SK-N-SH (cell line): ENCODE data around the gene PHACTR2.

Experiments used
- CTCF ChIP-seq: fragments of 200-600 bp; sonication (generic); IDR thresholded peaks from 2 replicates; pipeline ENCODE4 v1.6.1; 2017; ENCODE audit warnings: antibody characterized with exemption, mild to moderate bottlenecking, moderate library complexity
- EP300 ChIP-seq, 2 experiments: IDR thresholded peaks; 2 replicates each; pipeline versions ENCODE4 v1.4.0 to v1.6.1; 2012; ENCODE audit warnings: borderline replicate concordance in 1 of 2, low read depth in 1 of 2, low read length in 1 of 2
- FOSL2 ChIP-seq: IDR thresholded peaks from 2 replicates; pipeline ENCODE4 v1.4.0; 2012; ENCODE audit warnings: low read depth, mild to moderate bottlenecking, moderate library complexity, borderline replicate concordance
- MAX ChIP-seq: IDR thresholded peaks from 2 replicates; pipeline ENCODE4 v1.4.0; 2012; ENCODE audit warnings: low read depth
- POLR2AphosphoS5 ChIP-seq: IDR thresholded peaks from 2 replicates; pipeline ENCODE4 v1.6.1; 2012; ENCODE audit warnings: low read depth, low read length
- RCOR1 ChIP-seq: fragments of 150-350 bp; IDR thresholded peaks from 2 replicates; pipeline ENCODE4 v1.6.1; 2017; ENCODE audit warnings: antibody characterized with exemption, low read length
- REST ChIP-seq: IDR thresholded peaks from 2 replicates; pipeline ENCODE4 v1.6.1; 2012; ENCODE audit warnings: mild to moderate bottlenecking, low read depth, low read length, moderate library complexity
- SIN3A ChIP-seq: IDR thresholded peaks from 2 replicates; pipeline ENCODE4 v1.6.1; 2012; ENCODE audit warnings: low read depth, mild to moderate bottlenecking, low read length, moderate library complexity, borderline replicate concordance
- SMC3 ChIP-seq: IDR thresholded peaks from 2 replicates; pipeline ENCODE4 v1.6.1; 2012; ENCODE audit warnings: low read depth, low read length, improper control_type of control experiment
- TEAD4 ChIP-seq: IDR thresholded peaks from 2 replicates; pipeline ENCODE4 v1.4.0; 2012; ENCODE audit warnings: mild to moderate bottlenecking, borderline replicate concordance; ENCODE audit not compliant: insufficient read depth
- USF2 ChIP-seq: fragments of 150-350 bp; IDR thresholded peaks from 2 replicates; pipeline ENCODE4 v1.6.1; 2017; ENCODE audit warnings: antibody characterized with exemption, low read length, low read depth, borderline replicate concordance

- TF ChIP-seq POLR2AphosphoS5 (no peak), CTCF (no peak), USF2 (no peak), REST (no peak), FOSL2 (no peak), MAX (no peak), SIN3A (no peak), TEAD4 (no peak), EP300 (IDR thresholded peaks at IDR 0.05; ENCODE audit: borderline replicate concordance in 1 of 2, low read depth in 1 of 2, low read length in 1 of 2) (no peak), RCOR1 (no peak), SMC3 (no peak)
Observed at GRCh38 chr6:143684486-143684885, 6.7 kb downstream of the PHACTR2 start.
